Stimulated activated CD4-positive, alpha-beta T cell treated with anti-CD3 and anti-CD28 coated beads, TNF-alpha, amount 100 ng/mL, for 4 hours (primary cell): ENCODE measurements around the gene LSG1.

Experiments used
- DNase-seq, 3 experiments: peaks; one replicate each; pipeline ENCODE4 v3.0.0-alpha.2; 2020; ENCODE audit warnings: low read depth in 3 of 3

Gene LSG1

DNA sequence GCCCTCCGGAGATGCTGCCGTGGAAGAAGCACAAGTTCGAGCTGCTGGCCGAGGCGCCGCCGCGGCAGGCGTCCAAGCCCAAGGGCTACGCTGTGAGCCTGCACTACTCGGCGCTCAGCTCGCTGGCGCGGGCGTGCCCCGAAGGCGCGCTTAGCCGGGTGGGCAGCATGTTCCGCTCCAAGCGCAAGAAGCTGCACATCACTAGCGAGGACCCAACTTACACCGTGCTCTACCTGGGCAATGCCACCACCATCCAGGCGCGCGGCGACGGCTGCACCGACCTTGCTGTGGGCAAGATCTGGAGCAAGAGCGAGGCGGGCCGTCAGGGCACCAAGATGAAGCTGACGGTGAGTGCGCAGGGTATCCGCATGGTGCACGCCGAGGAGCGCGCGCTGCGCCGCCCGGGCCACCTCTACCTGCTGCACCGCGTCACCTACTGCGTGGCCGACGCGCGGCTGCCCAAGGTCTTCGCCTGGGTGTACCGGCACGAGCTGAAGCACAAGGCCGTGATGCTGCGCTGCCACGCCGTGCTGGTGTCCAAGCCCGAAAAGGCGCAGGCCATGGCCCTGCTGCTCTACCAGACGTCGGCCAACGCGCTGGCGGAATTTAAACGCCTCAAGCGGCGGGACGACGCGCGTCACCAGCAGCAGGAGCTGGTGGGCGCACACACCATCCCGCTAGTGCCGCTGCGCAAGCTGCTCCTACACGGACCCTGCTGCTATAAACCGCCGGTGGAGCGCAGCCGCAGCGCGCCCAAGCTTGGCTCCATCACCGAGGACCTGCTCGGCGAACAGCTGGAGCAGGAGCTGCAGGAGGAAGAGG is 15.0 kb upstream of the LSG1 start:
- DNase-seq = peak in 1 of 3 experiments; percentile 29

GRCh38 chr3:194686414-194686815 is 14.4 kb upstream of the LSG1 start:
- DNase-seq = no peak

- DNase-seq = peak; percentile 58 to 61 (median 60)
Observed at GRCh38 chr3:194685718-194686413, 13.9 kb upstream of the LSG1 start, which contains the start of gene FAM43A. Gene FAM43A, plus strand, starts transcription at chr3:194685883. Its CDS starts 944 bp downstream, at chr3:194686827.

DNA sequence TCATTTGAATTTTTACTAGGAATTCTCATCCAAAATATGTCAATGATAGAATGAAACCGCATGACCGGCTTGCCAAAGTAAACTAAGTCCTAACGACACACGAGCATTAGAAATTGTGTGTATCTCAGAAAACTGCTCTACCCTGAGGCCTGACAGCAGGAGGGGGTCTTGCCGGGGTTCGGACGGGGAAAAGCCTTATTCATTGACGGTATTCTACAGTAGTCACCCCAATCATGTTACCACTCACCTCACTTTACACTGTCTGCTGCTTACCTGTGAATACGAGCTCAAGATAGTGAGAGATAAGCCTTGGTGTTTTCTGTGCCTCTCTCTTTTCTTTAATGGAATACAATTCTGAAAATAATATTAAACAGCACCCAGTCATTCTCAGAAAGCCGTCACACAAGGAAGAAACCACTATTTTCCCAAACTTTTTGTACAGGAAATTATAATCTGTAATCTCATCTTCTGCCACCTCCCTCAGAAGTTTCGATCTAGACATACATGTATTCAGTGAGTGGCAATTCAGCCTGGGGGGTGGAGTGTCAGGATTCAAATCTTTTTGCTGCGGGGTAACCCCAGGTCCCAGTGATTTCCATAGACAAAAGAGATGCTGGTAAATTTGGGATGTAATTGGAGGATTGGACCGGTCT is 13.2 kb upstream of the LSG1 start:
- DNase-seq = no peak

- DNase-seq = no peak
Observed at GRCh38 chr3:194683380-194683779, 11.4 kb upstream of the LSG1 start.

DNA sequence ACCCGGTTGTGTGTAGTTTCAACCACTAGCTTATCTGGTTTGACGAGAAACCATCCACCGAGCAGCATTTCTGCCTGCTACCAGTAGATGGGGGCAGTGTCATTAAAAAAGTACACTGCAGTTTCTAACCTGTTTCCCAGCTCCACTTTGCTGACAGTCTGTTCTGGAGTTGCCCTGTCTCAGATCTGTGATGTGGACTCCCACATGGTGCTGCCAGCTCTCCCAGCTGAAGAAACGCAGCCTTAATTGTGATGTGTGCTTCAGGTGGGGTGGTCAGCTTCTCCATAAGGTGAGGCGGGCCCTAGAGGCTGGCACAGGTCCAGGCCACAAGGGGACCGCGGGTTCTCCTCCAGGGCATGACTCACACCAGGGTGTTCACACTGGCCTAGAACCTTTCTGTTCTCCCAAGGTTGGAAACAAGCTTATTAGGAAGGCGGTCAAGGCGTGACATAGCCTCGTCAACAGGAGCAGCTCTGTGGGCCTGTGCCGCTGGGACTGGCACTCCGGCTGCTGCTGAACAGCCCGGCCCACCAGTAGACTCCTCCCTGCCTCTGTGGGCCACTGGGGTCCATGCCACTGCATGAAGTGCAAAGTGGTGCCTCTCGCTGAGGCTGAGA is 10.8 kb upstream of the LSG1 start:
- peak in 2 of 3 experiments; percentile 26 to 41 for DNase-seq

DNA sequence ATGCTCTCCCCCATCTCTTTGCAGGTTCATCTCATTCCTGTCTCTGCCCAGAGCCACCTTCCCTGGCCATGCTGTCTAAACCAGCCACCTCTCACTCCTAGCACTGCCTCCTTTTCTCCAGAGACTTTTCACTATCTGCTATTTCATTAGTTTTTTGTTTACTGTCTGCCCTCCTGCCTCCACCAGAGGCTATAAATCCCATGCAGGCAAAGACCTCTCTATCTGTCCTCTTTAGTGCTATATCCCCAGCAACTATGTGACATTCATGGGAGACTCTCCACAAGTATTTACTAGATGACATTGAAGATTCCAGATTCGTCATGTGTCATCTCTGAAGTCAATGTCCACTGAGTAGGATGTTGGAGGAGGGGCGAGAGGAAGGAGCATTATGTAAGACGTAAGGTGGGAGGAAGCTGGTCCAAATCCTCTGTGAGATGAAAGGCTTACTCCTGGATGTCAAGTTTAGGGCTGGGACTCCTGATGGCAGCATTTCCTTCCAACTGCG is 10.2 kb upstream of the LSG1 start:
- DNase-seq = no peak

DNA sequence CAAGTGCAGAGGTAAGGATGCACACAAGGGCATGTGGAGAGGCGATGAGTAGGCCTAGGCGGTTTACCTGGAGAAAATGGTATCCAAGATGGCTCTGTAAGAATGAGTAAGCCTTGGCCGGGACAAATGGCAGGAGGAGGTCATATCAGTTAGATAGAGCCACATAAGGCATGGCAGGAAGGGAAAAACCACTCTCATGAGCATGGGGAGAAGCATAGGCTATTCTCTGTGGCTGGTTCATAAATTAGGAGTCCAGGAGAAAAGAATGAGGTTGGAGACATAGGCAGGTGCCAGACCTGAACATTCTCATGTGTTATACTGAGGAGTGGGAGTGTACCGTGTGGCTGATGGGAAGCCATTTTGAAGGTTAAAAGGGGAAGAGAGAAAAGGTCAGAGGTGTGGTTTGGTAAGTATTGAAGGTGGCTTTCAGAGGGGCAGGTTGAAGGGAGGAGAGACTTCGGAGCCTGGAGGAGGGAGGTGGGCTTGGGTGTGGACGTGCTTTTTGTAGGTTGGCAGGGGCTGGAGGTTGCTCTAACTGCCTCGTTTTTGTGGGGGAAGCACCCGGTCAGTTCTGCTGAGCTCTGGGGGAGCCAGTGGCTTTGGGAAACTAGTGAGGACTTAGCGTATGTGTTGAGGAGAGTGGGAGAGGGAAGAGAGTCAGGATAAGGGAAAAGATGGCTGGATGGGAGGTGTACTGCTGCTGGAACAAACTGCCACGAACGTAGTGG is 9.1 kb upstream of the LSG1 start:
- no peak for DNase-seq

DNA sequence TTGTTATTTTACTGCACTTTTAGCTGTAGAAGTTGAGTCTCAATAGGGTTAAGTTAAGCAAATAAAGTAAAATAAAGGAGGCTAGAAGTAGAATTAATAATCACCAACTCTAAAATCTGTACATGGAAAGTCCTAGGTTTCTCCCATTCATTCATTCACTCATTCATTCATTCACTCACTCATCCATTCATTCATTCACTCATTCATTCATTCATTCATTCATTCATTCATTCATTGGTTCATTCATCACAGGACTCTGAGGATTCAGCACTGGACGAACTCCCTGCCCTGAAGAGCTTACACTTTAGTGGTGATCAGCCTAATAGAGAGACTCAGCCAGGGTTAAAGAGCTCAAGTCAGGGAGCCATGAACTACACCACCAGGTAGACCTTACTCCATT is 4.5 kb upstream of the LSG1 start:
- no peak for DNase-seq

- DNase-seq = no peak
Observed at GRCh38 chr3:194675680-194676079, 3.7 kb upstream of the LSG1 start.

- peak in 2 of 3 experiments; percentile 34 to 46 for DNase-seq
Observed at GRCh38 chr3:194675081-194675640, 3.2 kb upstream of the LSG1 start.

GRCh38 chr3:194673761-194674160 is 1.8 kb upstream of the LSG1 start:
- no peak for DNase-seq

DNA sequence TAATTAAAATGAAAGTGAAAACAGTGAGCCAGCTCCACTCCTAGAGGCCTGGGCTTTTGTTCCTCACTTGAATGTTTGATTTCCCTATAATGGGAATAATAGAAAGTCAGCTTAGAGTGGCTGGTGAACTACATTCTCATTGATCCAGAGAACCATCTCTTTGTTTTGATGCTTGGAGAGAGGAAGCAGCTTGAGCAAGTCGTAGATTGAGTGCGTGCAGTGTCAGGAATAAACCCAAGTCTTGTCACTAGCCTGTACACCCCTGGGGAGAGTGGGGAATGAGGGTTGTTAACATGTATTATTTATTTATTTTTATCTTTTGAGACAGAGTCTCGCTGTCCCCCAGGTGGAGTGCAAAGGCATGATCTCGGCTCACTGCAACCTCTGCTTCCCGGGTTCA is 885 bp upstream of the LSG1 start:
- DNase-seq = no peak

- no peak for DNase-seq
Observed at GRCh38 chr3:194671511-194671899, 486 bp downstream of the LSG1 start.

DNA sequence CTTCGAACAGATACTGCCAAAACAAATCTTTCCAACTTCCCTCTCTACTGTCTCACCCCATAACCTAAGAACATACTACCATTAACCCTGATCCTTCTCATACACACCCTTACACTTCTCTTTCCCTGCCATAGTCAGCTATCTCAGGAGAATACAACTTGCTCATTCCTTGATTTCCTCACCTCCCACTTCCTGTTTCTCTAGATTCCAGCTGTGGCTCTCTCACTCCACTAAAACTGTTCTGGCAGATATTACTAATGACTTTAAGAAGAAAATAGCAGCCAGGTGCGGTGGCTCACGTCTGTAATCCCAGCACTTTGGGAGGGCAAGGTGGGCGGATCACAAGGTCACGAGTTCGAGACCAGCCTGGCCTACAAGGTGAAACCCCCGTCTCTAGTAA is 4.6 kb downstream of the LSG1 start:
- no peak for DNase-seq

DNA sequence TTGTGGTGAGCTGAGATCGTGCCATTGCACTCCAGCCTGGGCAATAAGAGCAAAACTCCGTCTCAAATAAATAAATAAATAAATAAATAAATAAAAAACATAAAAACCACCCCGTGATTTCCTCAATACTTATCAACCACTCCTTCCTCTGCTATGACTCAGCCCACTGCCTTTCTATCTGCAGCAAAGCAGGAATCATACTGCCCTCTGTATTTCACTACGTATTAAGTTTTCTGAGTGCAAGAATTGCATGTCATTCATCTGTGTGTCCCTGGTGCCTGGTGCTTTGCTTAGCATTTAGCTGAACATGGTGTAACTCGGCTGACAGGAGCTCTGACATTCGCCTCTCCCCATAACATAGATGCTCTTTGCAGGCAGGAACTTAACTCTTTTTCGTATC is 7.1 kb downstream of the LSG1 start:
- DNase-seq = no peak

GRCh38 chr3:194661946-194662345 is 10.0 kb downstream of the LSG1 start:
- no peak for DNase-seq

DNA sequence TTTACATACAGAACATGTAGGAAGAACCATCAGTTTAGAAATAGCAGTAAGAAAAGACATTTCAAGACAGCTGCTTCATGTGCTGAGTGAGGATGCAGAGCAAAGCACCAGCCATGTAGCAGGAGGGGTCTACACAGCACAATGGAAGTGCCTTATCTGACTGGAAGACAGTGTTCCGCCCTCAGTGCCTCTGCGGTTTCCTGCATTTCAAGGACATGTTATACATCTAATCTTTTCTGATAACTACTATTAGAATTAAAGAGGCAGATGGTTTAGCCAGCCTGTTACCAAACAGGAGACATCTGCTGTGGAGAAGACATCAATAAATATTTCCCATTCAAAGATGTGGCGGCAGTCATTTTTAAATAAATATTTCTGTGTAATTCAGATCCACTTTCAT is 10.6 kb downstream of the LSG1 start:
- DNase-seq = no peak

- no peak for DNase-seq
Observed at GRCh38 chr3:194659778-194660177, 12.2 kb downstream of the LSG1 start.

DNA sequence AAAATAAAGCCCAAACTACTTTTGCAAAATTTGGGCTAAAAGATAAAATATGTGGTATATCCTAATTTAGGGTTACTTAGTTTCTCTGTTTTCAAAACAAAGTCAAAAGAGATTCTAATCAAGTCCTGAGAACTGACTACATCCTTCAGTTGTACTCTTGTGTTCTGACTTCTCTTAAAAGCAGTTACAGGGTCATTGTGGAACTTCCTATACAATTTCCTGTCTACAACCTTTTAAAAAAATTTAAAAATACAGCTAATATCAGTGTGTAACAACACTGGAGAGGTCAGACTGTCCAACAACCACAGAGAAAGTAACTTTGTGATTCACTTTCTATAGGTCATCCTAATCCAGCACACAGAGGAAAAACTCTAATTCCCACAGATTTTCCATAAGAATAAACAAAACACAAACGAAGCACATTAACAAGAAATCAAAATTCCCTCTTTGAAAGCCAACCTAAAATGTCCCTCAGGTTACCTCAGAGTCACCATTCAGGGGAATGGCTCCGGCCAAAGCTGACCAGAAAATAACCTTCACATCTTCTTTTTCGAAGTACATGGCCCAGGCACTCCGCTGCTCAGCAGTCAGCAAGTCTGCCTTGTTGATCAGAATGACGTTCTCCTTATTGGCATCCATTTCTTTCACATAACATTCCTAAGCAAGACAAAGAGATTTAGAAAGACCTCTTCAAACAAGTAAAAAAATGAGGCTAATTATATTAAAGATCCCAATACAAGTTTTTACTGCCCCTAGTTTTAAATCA is 13.3 kb downstream of the LSG1 start:
- DNase-seq = no peak
